NCI-H774 (cell line): ENCODE data around the gene RMND5A.

Experiments
- DNase-seq: peaks from one replicate; lab custom pipeline; 2025; lab: John Stamatoyannopoulos, UW

RMND5A gene

GRCh38 chr2:86791573-86791972 lies 71.5 kb downstream of the RMND5A start:
- no peak for DNase-seq

GRCh38 chr2:86793752-86794151 lies 73.7 kb downstream of the RMND5A start:
- no peak for DNase-seq

GRCh38 chr2:86794861-86795260 lies 74.8 kb downstream of the RMND5A start:
- DNase-seq = no peak

- no peak for DNase-seq
These were observed 80.9 kb downstream of the RMND5A start for GRCh38 chr2:86800856-86801567.

- no peak for DNase-seq
These were observed 86.2 kb downstream of the RMND5A start for GRCh38 chr2:86806059-86806857.

GRCh38 chr2:86807133-86807467 lies 87.0 kb downstream of the RMND5A start:
- no peak for DNase-seq

GRCh38 chr2:86807468-86808275 lies 87.6 kb downstream of the RMND5A start:
- DNase-seq = peak; percentile 77

- DNase-seq = peak; percentile 83
These were observed 88.4 kb downstream of the RMND5A start for GRCh38 chr2:86808315-86809161.

- DNase-seq = no peak
These were observed 89.5 kb downstream of the RMND5A start for GRCh38 chr2:86809481-86810121.

- DNase-seq = no peak
These were observed 95.5 kb downstream of the RMND5A start for GRCh38 chr2:86815611-86816010.

- DNase-seq = no peak
These were observed 98.2 kb downstream of the RMND5A start for GRCh38 chr2:86818114-86818801.

- no peak for DNase-seq
These were observed 98.9 kb downstream of the RMND5A start for GRCh38 chr2:86818957-86819356.

GRCh38 chr2:86821306-86821705 lies 101.2 kb downstream of the RMND5A start:
- no peak for DNase-seq

GRCh38 chr2:86821842-86822241 lies 101.8 kb downstream of the RMND5A start:
- DNase-seq = no peak

GRCh38 chr2:86822668-86823345 lies 102.7 kb downstream of the RMND5A start:
- DNase-seq = no peak

- no peak for DNase-seq
These were observed 105.1 kb downstream of the RMND5A start for GRCh38 chr2:86825036-86825692.

GRCh38 chr2:86825693-86826381 lies 105.7 kb downstream of the RMND5A start:
- no peak for DNase-seq

- DNase-seq = no peak
These were observed 106.9 kb downstream of the RMND5A start for GRCh38 chr2:86826951-86827350.
